Suprapubic skin (tissue), 4 donors: Measurements from ENCODE around the gene RPL35. TPM values are rescaled to one million over a fixed set of nuclear protein-coding genes. Genes with fewer than 3 reads are reported as not detected.

ENCODE experiments used
- DNase-seq, 2 donors: peaks; one replicate each; pipeline ENCODE4 v3.0.0-alpha.2; 2019; ENCODE audit warnings: low spot score in 2 of 2
- H3K27ac ChIP-seq: fragments of 200-600 bp; sonication (generic); one replicate; pipeline ENCODE4 v1.5.1; 2019
- H3K27me3 ChIP-seq: fragments of 200-600 bp; sonication (generic); one replicate; pipeline ENCODE4 v1.5.1; 2019
- H3K36me3 ChIP-seq: fragments of 200-600 bp; sonication (generic); one replicate; pipeline ENCODE4 v1.5.1; 2019
- H3K4me1 ChIP-seq: fragments of 200-600 bp; sonication (generic); one replicate; pipeline ENCODE4 v1.5.1; 2019
- H3K4me3 ChIP-seq: fragments of 200-600 bp; sonication (generic); one replicate; pipeline ENCODE4 v1.5.1; 2019; ENCODE audit warnings: mild to moderate bottlenecking
- H3K9me3 ChIP-seq: fragments of 200-600 bp; sonication (generic); one replicate; pipeline ENCODE4 v1.5.1; 2019
- CTCF ChIP-seq, 2 donors: fragments of 200-600 bp in 1 of 2; fragments of 450-650 bp in 1 of 2; sonication (generic) in 1 of 2; IDR thresholded peaks; one replicate each; pipeline ENCODE4 v1.5.1; 2016 to 2019; ENCODE audit warnings: antibody characterized with exemption in 2 of 2, mild to moderate bottlenecking in 1 of 2, moderate library complexity in 1 of 2
- EP300 ChIP-seq: sonication (generic); formaldehyde crosslinking; IDR thresholded peaks from one replicate; pipeline ENCODE4 v1.6.1; 2017; ENCODE audit warnings: antibody characterized with exemption
- POLR2A ChIP-seq, 2 donors: fragments of 450-650 bp; IDR thresholded peaks; one replicate each; pipeline ENCODE4 v1.6.1; 2017; ENCODE audit warnings: antibody characterized with exemption in 2 of 2, mild to moderate bottlenecking in 2 of 2, moderate library complexity in 2 of 2
- POLR2AphosphoS5 ChIP-seq, 3 donors: sonication (generic); formaldehyde crosslinking; IDR thresholded peaks; one replicate each; pipeline ENCODE4 v1.6.1; 2017; ENCODE audit warnings: antibody characterized with exemption in 3 of 3
- WGBS: methylation state at CpG from one replicate; pipeline ENCODE4 v1.1.5; 2018; 5-methylcytosine and 5-hydroxymethylcytosine counted together
- total RNA-seq, 4 donors: library from RNA; depleted of rRNA; stranded (reverse); fragments of >200 nt; gene quantifications; one replicate each; pipeline ENCODE4 v1.1.0, GENCODE V29; 2016

RPL35 gene
- total RNA-seq, 4 donors from 2014 or later, result 1,001 to 2,050 (median 1,799) TPM

- peaks cover 89% of the 10 kb centered on the region for H3K36me3 ChIP-seq
- 92% methylated on average over 5 of the region's 5 CpGs for WGBS
- H3K27me3 ChIP-seq, result no peaks in the 10 kb centered on the region
- H3K4me1 ChIP-seq, result no peaks in the 10 kb centered on the region
- H3K4me3 ChIP-seq, result no peak overlapping the region
- H3K9me3 ChIP-seq, result no peaks in the 10 kb centered on the region
- no peak for DNase-seq
- TF ChIP-seq POLR2AphosphoS5 (IDR thresholded peaks at IDR 0.05) (no peak), POLR2A (IDR thresholded peaks at IDR 0.05) (no peak), CTCF (IDR thresholded peaks at IDR 0.05) (no peak), EP300 (no peak)
- H3K27ac ChIP-seq, result no peak overlapping the region
These were observed 26.1 kb upstream of the RPL35 start for GRCh38 chr9:124887832-124888231.

- 84% methylated on average over 17 of the region's 17 CpGs for WGBS
- Histone ChIP-seq H3K27ac (no peak overlapping the region), H3K27me3 (no peaks in the 10 kb centered on the region), H3K4me1 (no peaks in the 10 kb centered on the region), H3K36me3 (peaks cover 89% of the 10 kb centered on the region), H3K9me3 (no peaks in the 10 kb centered on the region), H3K4me3 (no peak overlapping the region)
- TF ChIP-seq POLR2AphosphoS5 (IDR thresholded peaks at IDR 0.05), result no peak
- no peak for TF ChIP-seq POLR2A (IDR thresholded peaks at IDR 0.05)
- no peak for TF ChIP-seq CTCF (IDR thresholded peaks at IDR 0.05)
- TF ChIP-seq EP300, result no peak
- DNase-seq, result no peak
These were observed 25.2 kb upstream of the RPL35 start for GRCh38 chr9:124886866-124887492.

- WGBS, result 87% methylated on average over 10 of the region's 10 CpGs
- H3K36me3 ChIP-seq, result peaks cover 89% of the 10 kb centered on the region
These were observed 24.7 kb upstream of the RPL35 start for GRCh38 chr9:124886461-124886860.

GRCh38 chr9:124885551-124885950 is 23.8 kb upstream of the RPL35 start:
- Histone ChIP-seq H3K27ac (no peak overlapping the region), H3K4me3 (no peak overlapping the region), H3K9me3 (no peaks in the 10 kb centered on the region), H3K36me3 (peaks cover 89% of the 10 kb centered on the region), H3K27me3 (no peaks in the 10 kb centered on the region), H3K4me1 (no peaks in the 10 kb centered on the region)
- TF ChIP-seq CTCF (IDR thresholded peaks at IDR 0.05) (no peak), POLR2A (IDR thresholded peaks at IDR 0.05) (no peak), POLR2AphosphoS5 (IDR thresholded peaks at IDR 0.05) (no peak), EP300 (no peak)
- 96% methylated on average over 4 of the region's 4 CpGs for WGBS
- DNase-seq, result no peak

More at GRCh38 chr9:124886461-124886860, 24.7 kb upstream of the RPL35 start:
- no peak overlapping the region for H3K4me3 ChIP-seq
- no peaks in the 10 kb centered on the region for H3K27me3 ChIP-seq
- H3K9me3 ChIP-seq, result no peaks in the 10 kb centered on the region
- H3K4me1 ChIP-seq, result no peaks in the 10 kb centered on the region
- DNase-seq, result no peak
- H3K27ac ChIP-seq, result no peak overlapping the region
- TF ChIP-seq POLR2AphosphoS5 (IDR thresholded peaks at IDR 0.05) (no peak), EP300 (no peak), CTCF (IDR thresholded peaks at IDR 0.05) (no peak), POLR2A (IDR thresholded peaks at IDR 0.05) (no peak)

GRCh38 chr9:124884376-124884775 is 22.6 kb upstream of the RPL35 start:
- Histone ChIP-seq H3K27me3 (no peaks in the 10 kb centered on the region), H3K4me1 (no peaks in the 10 kb centered on the region), H3K4me3 (no peak overlapping the region), H3K36me3 (peaks cover 86% of the 10 kb centered on the region), H3K9me3 (no peaks in the 10 kb centered on the region), H3K27ac (no peak overlapping the region)
- WGBS, result 89% methylated on average over 4 of the region's 4 CpGs
- no peak for TF ChIP-seq EP300
- no peak for TF ChIP-seq POLR2A (IDR thresholded peaks at IDR 0.05)
- TF ChIP-seq POLR2AphosphoS5 (IDR thresholded peaks at IDR 0.05), result no peak
- TF ChIP-seq CTCF (IDR thresholded peaks at IDR 0.05), result no peak
- DNase-seq, result no peak
